Vein endothelial cell (primary cell): Measurements from ENCODE around the gene CFAP70. TPM values are rescaled to one million over a fixed set of nuclear protein-coding genes. Genes with fewer than 3 reads are reported as not detected.

Experiments used
- small RNA-seq: library from RNA; depleted of rRNA; stranded (forward); fragments of <200 nt; gene quantifications from one replicate; pipeline ENCODE3, GENCODE V24; 2012
- total RNA-seq: library from RNA; depleted of rRNA; stranded (reverse); fragments of >200 nt; gene quantifications from 2 replicates; pipeline ENCODE4 v1.2.3, GENCODE V29; 2012

CFAP70 gene
- total RNA-seq = under 0.01 and 0.29 TPM in 2 replicates

DNA sequence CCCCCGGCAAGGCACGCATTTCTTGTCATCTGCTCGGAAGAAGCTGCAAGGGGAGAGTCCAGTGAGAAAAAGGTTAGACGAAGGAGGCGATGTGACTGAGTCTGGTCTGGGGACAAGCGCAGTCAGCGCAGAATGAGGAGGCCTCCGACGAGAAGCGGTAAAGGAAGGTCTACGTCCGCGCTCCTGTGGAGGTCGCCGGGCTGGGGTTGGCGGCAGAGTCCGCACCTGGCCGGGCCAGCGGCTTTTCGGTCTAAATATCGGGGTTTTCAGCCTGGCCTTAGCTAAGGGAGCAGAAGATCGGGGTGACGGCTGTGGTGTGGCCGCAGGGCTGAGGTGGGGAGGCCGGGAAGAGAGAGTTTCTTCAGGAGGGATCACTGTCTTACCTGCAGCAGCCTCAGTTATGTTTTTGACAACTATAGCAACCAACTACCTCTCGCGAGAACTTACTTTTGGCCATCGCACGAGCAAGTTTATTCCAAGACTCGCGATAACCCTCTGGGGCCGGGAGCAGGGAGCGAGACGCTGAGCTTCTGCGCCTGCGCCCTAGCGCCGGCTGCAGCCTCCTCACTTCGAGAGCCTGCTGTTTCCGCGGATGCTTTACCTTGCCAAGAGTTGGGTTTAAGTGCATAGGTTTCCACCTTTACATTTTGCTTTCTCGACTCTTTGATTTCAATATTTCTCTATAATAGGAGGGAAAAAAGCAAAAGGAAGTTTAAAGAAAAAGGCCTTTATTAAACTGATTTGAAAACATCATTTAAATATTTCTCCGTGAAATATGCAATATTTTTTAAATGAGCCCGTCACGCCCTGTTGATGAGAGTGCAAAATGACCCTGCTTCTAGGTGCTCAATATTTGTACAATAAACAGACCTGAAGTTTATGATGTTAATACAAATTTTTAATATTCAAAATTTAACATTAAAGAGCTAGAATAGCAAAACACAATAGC, at the start of gene CFAP70:
TSS of gene CFAP70 (minus strand) at position 534 of the 949 bp plus-strand sequence. CDS start 4,068 bp downstream, outside the sequence.

DNA sequence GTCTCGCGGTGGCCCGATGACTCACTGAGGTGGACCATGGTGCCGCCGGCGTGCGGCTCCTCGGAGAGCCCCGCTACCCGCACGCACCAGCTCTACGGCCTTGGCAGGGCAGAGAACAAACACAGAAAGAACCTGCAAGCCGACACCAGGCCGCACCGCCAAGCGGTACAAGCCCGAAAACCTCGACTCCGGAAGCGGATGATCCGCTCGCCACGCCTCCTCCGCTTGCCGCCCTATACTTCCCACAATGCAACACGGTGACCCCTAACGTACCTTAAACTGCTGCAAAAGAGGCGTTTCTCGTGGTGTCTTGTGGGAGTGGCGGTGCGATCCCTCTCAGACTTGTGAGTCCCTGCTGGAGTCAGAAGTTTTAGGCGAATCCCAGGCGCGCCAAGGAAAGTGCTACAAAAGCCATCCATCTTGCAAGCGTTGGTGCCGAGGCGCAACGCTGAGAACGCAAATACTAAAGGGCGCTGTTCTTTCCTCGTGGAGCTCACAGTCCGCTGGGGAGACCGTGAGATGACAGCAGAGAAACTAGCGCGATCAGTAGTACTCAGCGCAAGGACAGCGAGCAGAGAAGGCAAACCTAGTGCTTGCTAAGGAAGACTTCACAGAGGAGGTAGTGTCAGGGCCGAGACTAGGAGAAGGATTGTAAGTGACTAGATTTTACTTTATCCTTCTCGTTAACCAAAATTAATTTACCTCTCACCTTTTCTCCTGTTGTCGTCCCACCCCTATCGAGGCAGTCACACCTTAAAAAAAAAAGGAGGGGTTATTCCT, 106.0 kb downstream of the CFAP70 start, which contains the start of gene MRPS16:
TSS of gene MRPS16 (minus strand) at position 200 of the 780 bp plus-strand sequence. CDS start at position 38, 162 bp downstream.

DNA sequence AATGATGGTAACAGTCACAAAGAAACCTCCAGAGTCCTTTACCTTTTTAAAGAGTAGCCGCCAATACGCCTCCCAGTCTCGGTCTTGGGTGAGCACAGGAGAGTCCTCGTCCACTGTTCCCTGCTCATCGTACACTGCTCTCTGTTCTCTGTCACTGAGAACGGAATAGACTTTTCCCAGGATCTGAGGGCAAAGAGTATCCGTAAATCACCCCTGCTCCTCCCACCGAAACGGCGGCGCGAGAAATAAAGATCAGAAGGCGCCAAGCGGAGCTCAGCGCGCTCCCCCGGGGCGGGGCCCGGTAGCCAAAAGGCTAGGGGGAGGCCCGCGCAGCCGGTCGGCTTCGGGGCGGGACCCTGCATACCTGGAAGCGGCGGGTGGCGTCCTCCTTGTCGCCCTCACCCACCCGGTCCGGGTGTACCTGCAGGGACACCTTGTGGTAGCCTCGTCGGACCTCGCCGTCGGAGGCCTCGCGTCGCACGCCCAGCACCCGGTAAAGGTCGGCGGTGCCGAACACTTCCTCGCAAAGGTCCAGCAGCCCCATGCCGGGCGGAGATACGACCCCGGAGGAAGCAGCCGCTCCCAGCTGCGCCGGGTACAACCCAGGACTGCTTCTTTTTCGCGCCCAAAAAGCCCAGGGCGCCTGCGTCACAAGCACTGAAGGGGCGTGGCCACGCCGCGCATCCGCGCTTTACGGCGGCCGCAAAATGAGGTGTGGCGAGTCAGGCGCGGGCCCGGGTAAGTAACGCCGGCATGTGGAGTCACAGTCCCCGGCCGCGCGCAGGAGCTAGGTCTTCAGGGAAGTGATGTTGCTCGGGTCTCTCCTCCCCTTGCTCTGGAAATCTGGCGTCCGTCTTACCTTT, 111.8 kb downstream of the CFAP70 start, which contains the start of gene DNAJC9:
TSS of gene DNAJC9 (minus strand) at position 610 of the 863 bp plus-strand sequence. CDS start at position 544, 66 bp downstream.

Small RNA genes lying within 50 kb of the gene (small RNA-seq; reads per million reads assigned to genes)
- gene RF00019 (not detected), gene RNU6-833P (not detected)

Other genes with a start within 250 kb of the CFAP70 start
- gene NUDT13, start 248.4 kb downstream of the CFAP70 start, total RNA-seq = 1.3 and 2.0 TPM in 2 replicates
- 38.2 and 53.2 TPM in 2 replicates for gene ECD, start 190.9 kb downstream of the CFAP70 start, total RNA-seq
- 24.0 and 25.2 TPM in 2 replicates for gene FAM149B1, start 190.7 kb downstream of the CFAP70 start, total RNA-seq
- gene DNAJC9, start 111.6 kb downstream of the CFAP70 start, total RNA-seq = 27.1 and 49.3 TPM in 2 replicates
- 79.4 and 85.3 TPM in 2 replicates for gene MRPS16, start 106.2 kb downstream of the CFAP70 start, total RNA-seq
- 91.5 and 120 TPM in 2 replicates for gene ANXA7, start 55.2 kb upstream of the CFAP70 start, total RNA-seq
- 1.6 TPM in 2 replicates for gene MSS51, start 74.7 kb upstream of the CFAP70 start, total RNA-seq
- 19.2 and 21.9 TPM in 2 replicates for gene PPP3CB, start 137.2 kb upstream of the CFAP70 start, total RNA-seq
- gene USP54, start 232.5 kb upstream of the CFAP70 start, total RNA-seq = 10.5 and 13.0 TPM in 2 replicates